Stimulated activated CD4-positive, alpha-beta T cell treated with anti-CD3 and anti-CD28 coated beads, Interleukin-12 subunit alpha, Interleukin-12 subunit beta, amount 100 ng/mL, for 24 hours (primary cell): Measurements from ENCODE around the gene CCDC27.
A peak's percentile ranks its signal among the peaks of the same experiment; 100 is the strongest.
"Not testable (repeated sequence)": the region's sequence is repeated elsewhere in the genome, so short reads cannot be mapped to it uniquely, and the experiment has no call there.

Source experiments
- DNase-seq, 2 experiments: peaks; one replicate each; pipeline ENCODE4 v3.0.0-alpha.2; 2020; ENCODE audit warnings: low read depth in 2 of 2

Gene CCDC27

DNA sequence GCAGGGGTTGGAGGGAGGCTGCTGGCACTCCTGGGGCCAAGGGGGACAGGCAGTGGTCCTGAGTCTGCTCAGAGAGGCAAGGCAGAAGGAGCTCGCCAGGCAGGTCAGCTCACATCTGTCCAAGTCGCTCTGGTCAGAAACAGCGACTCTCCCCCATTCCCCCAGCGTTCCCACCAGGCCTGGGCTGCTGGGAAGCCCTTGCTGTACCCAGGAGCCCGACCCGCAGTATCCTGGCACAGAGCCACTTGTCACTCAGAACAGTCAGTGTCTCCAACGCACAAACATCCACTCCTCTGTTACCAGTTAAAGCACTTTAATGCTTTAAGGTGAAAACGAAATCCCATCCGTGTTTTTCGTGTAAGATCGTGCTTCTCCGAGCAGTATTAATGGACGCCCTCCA, 16.6 kb upstream of the CCDC27 start:
- no peak for DNase-seq

DNA sequence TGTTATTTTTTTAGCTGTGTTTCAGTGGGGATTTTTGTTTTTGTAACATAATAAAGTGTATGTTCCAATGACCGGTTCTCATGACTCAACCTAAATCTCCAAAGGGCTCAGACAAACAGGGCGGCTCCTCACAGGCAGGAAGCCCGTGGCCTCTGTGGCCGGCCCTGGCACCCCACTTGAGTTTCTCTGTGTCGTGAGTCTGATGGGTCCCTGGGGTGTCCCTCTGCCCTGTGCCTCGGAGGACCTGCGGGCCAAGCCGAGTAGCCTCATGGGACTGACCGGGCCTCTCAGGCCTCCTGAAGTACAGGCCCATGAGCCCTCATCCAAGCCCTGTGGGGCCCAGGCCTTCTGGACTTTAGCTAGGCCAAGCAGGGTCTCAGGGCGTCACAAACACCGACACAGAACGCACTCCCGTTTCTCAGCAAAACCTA, 16.1 kb upstream of the CCDC27 start:
- no peak for DNase-seq

DNA sequence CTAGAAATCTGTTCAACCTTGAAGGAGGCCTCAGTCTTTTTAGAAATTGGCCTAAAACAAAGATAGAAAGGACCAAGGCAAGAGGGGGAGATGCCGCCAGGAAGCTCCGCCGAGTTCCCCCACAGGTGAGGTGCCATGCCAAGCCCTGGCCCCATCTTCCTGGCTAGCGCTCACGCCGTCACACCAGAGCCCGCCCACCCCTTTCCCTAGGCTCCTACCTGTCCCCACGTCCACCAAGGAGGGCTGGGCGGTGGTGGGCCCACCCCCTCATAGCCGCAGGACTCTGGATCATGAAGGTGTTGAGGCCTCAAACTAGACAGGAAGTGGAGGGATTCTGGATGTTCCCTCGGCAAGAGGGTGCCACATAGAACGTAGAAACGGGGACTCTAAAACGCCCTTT, 15.5 kb upstream of the CCDC27 start:
- DNase-seq = no peak

DNA sequence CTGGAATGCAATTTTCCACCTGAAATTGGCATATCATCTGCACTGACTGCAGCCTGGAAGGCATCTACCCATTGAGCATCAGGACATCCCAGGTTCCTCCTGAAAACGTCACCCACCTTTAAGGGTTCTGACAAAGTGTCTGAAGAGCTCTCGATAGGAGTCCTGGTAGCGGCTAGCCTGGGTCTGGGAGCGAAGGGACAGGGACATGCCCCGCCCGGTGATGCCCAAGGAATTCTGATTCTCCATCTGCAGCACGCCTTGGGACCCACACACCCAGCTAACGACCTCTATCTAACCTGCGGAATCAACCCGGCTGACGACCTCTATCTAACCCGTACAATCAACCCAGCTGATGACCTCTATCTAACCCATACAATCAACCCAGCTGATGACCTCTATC, 13.3 kb upstream of the CCDC27 start:
- DNase-seq = no peak

DNA sequence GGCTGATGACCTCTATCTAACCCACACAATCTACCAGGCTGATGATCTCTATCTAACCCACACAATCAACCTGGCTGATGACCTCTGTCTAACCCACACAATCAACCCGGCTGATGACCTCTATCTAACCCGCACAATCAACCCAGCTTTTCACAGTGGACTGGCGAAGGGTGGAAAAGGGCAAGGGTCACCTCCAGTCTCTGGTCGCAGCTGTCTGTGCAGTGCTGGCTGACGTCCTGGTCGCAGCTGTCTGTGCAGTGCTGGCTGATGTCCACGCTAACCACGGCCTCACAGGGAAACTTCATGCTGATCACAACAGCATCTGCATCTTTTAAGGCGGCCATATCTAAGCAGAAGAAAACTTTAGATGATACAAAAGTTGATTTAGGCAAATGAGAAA, 12.2 kb upstream of the CCDC27 start:
- no peak for DNase-seq

DNA sequence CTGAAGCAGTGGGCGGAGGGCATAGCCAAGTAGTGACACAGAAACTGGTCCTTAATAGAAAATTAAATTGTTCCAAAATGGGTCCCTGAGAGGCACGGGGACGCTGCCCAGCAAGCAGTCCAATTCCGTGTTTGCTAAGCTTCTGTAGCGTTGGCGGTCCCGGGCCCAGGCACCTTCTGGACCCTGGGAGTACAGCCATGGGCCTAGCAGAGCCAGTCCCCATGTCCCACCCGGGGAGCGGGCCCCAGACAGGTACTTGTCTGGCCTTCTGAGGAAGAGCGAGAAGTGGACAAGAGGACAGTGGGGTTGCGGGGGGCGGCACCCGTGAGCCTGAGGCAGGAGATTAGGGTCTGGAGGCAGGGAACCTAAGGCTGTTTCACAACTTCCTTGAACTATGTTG, 11.5 kb upstream of the CCDC27 start:
- DNase-seq = no peak

DNA sequence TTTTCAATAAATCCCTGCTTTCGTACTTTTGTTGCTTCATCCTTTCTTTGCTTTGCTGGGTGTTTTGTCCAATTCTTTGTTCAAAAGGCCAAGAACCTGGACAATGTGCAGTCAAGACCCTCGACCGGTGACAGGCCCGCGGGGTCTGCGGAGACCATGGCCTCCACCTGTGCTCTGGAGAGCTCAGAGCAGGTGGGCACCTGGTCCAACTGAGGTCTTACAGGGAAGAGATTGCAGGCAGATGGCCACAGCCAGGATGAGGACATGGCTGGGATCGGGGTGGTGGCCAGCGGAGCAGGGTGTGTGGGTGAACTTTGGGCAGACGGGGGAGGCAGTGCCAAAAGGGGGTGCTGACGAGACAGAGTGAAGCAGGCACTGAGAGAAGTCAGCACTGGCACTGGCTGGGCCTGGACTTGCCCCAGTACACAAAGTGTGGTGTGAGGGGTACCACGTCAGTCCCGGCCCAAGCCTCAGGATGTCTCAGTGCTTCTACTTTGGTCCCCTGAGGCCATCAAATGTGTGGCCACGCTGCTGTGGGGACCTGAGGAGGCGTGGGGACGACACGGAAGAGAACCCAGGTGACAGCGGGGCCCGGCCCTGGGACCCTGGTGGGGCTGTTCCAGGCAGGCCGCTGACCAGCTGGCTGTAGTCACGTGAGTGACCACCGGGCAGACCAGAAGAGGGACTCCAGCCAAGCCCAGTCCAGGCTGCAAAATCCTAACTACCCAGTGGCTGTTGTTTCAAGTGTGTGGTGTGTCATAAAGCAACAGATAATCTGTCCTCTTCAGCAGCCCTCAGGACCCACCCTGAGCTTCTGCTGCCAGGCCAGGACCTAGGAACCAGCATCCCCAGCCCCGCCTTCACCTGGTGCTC, 10.4 kb upstream of the CCDC27 start:
- no peak for DNase-seq

DNA sequence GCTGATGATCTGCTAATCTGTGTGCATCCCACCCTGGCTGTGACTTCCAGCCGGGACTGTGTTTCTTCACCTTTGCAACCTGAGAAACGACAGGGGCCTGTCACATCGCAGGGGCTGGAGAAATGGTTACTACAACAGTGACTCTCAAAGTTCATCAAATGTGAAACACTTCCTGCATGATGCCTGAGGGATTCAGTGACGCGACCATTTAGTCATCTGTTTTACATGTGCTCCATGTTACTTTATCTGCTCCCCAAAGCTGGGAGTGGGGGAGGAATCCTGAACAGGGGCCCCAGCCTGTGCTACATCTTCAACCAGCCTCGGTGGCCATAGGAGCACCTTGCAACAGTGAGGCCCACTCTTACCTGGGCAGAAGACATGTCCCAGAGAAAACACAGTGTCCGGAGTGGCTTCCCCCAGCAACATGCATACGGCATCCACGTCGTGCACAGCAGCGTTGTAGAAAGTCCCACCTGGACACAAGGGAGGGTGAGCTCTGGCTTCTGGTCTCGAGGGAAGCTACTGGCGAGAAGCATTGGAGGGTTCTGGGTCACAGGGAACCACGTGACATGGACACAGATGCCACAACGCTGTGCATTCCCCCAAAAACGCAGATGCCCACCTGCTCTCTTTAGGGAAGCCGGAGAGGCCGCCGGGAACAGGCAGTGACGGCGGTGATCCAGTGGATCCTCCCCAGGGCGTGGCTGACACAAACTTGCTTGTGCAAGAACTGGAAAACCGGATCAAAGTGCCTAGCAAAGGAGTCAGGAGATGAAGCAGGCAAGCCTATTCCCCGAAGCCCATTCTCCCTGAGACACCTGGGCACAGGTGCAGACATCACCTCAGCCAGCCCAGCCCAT, 9.6 kb upstream of the CCDC27 start:
- no peak for DNase-seq

DNA sequence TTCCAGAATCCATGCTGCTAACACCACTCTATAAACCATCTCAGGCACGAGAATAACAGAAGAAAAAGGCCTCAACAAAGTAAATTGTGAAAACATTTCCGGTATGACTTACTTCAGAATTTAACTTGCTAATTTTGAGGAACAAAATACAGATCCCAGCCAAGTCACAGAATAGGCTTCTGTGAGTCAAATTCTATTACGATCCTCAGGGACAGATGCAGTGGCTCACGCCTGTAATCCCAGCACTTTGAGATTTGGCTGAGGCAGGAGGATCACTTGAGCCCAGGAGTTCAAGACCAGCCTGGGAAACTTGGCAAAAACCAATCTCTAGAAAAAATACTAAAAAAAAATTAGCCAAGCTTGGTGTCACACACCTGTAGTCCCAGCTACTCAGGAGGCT, 8.8 kb upstream of the CCDC27 start:
- DNase-seq = no peak

DNA sequence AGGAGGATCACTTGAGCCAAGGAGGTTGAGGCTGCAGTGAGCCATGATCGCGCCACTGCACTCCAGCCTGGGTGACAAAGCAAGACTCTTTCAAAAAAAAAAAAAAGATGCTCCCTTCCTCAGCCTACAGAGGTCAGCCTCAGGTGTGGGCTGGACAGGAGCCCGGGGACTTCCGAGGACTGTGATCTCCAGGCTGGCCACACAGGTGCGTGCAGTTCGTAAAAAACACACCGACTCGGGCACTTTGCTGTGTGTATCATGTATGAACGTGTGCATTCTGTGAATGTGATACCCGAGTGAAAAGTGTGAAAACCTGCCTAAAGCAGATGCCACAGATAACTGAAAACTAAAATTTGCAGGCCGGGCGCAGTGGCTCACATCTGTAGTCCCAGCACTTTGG, 8.4 kb upstream of the CCDC27 start:
- DNase-seq = no peak

DNA sequence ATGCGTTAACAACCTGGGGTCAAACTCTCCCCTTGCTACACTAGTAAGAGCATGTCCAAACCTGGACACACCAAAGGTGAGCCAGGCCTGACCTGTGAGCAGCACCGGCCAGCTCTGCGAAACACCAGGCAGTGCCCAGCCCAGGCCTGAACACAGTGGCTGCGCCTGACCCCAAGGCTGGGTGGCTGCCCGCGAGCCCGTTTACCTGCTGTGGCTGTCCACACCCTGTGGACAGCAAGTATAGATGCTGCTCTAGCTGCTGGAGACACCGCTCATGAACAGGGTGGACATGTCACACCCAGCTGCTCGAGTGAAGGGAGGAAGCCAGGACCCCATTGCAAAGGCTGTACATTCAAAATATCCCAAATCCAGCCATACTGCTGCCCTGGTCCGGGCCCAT, 7.6 kb upstream of the CCDC27 start:
- DNase-seq = no peak

DNA sequence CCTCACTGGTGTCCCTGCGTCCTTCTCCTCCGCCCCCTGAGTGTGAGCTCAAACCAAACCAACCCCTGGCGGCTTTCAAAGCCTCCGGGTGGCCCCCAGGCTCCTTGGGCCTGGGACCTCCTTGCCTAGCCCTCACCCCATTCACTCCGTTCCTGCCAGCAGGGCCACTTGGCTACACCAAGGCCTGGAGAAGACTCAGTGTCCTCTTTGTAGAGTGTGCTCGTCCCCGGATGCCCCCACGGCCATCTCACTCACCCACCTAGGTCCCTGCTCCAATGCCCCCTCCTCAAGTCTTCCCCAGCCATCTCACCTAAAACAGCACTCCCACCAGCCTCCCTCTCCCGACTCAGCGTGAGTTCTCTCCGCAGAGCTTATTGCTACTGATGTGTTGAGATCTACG, 7.2 kb upstream of the CCDC27 start:
- DNase-seq = no peak

DNA sequence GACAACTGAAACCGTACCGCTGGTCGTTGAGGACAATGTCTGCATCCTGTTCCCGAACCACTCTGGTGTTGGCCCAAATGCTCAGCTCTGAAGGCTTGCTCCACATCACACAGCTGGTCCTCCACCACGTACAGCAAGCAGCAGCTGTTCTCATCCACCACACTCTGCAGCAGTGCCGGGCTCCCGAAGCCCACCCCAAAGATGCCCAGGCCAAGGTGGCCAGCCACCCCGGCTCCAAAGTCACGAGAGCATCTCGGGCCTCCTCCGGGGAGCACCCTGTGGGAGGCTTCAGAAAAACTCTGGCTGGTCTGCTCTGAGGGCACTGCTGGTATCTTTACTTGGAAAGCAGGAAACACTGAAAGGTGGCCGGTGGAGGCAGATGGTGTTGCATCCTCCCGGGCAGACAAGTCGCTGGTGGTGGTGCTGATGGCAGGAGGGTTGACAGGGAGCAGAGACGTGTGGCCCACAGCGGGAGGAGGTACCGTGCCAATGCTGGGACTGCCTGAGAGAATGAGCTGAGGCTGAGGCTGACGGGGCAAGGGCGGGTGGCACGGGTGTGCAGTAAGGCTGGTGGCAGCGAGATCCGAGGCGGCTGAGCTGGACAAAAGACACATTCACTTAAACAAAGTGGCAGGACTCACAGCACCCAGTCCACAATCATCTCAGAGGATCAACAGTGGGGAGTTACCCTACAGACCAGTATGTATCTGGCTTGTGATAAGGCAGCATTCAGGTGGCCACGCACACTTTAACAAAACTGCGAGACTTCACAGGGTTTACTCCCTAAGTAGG, 6.5 kb upstream of the CCDC27 start:
- DNase-seq = no peak

DNA sequence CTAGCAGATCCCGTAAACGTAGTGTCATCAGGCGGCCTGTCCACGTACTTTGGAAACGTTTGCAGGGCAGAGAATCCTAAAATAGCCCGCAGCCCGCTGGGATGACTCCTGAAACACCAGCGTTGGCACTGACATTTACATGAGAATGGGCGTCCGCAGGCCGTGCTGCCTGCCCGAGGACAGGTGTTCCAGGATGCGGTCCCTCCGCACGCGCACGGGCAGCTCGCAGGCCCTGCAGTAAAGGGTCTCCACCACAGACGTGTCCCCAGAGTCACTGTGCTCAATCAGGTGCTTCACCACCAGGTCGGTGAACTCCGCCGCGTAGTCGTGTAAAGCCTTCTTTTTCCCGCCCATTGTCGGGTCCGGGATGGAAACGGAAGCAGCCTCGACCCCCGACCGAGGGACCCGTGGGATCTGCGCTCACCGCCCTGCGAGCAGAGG, 5.8 kb upstream of the CCDC27 start:
- no peak for DNase-seq

DNA sequence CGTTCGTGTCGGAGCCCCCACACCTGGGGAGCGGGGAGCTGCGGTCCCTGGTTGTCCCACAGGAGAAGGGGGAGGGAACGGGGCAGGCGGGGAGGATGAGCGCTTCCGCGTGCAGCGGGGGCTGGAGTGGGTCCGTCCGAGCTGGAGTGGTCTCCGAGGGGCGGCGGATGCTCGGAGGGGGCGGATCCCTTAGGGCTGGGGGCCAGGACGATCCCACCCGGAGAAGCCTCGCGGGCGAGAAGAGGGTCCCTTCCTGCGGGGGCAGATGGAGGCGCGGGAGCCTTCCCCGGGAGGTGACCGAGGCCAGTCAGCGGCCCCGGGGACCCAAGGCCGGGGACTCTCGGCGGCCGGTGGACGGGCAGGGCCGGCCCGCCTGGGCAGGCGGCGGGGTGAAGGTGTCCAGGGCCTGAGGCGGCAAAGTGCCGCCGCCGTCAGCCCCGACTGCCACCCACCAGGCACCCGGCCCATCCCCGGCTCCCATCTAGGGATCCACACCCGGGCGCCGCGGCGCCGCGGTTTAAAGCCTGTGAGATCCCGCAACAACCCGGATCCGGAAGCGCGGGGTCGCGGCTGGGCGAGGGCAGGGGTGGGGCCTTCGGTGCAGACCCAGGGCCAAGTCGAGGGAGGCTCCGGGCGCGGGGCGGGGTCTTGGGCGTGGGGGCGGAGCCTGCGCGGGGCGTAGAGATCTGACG, 5.3 kb upstream of the CCDC27 start:
- peak; percentile 77 to 93 for DNase-seq

DNA sequence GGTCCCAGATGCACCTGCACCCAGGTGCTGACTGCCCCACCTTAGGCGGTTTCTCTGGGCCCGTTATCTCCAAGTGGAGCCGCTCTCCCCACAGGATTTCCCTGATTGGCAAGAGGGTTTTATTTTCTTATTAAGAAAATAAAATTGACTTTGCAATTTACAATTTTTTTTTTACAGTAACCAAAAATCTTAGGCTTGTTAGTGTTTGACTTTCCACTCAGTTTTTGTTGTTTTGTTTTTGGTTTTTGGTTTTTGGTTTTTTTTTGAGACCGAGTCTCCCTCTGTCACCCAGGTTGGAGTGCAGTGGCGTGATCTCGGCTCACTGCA, 4.8 kb upstream of the CCDC27 start:
- DNase-seq = no peak

DNA sequence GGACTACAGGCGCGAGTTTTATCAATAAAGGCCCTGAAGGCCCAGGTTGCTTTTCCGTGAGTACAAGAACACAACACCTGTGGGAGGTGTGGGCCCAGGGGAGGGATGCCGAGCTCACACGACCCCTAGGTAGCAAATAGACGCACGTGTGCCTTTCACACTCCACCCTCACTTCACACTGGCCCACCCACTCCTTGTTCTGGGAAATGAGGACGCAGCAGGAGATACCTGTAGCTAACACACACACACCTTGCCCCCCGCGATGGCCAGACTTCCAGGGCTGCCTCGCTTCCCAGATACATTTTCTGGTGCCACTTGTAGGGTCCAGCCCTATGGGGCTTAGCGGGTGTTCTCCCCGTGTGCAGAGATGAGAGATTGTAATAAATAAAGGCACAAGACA, 4.3 kb upstream of the CCDC27 start:
- no peak for DNase-seq

DNA sequence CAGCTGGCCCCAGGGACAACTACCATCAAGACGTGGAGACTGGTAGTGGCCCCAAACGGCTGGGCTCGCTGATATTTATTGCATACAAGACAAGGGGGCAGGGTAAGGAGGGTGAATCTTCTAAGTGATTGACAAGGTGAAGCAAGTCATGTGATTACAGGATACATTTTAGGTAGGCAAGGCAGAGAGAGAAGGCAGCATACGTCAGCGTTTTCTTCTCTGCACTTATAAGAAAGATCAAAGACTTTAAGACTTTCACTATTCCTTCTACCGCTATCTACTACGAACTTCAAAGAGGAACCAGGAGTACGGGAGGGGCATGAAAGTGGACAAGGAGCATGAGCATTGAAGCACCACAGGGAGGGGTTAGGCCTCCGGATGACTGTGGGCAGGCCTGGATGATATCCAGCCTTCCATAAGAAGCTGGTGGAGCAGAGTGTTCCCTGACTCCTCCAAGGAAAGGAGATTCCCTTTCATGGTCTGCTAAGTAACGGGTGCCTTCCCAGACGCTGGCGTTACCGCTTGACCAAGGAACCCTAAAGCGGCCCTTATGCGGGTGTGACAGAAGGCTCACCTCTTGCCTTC, 3.8 kb upstream of the CCDC27 start:
- not testable (repeated sequence) for DNase-seq

DNA sequence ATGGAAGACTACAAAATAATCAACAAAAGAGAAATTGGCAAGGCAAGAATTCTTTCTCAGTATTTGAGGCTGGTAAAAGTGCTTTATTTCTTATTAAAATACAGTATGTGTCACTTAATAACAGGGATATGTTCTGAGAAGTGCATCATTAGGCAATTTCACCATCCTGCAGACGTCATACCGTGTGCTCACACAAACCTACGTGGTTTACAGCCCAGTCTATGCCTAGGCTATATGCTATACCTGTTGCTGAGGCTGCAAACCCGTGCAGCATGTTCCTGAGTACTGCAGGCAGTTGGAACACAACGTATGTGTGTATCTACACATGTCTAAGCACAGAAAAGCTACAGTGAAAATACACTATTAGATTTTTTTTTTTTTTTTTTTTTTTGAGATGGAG, 2.7 kb upstream of the CCDC27 start:
- no peak for DNase-seq

DNA sequence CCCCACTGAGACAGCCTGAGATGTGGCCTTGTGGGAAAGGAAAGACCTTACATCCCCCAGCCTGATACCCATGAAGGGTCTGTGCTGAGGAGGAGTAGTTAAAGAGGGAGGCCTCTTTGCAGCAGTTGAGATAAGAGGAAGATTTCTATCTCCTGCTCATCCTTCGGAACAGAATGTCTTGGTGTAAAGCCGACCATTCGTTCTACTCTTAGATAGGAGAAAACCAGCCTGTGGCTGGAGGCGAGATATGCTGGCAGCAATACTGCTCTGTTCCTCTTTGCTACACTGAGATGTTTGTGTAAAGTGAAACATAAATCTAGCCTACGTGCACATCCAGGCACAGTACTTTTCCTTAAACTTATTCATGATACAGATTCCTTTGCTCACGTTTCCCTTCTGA, 1.5 kb upstream of the CCDC27 start:
- DNase-seq = no peak
